Measurements from ENCODE around the gene THBS3.
"Not testable (repeated sequence)": the region's sequence is repeated elsewhere in the genome, so short reads cannot be mapped to it uniquely, and the experiment has no call there.

The THBS3 gene

GRCh38 chr1:155253208-155253607 is 45.5 kb upstream of the THBS3 start:
- no peak overlapping the region for H3K4me3 ChIP-seq (ENCODE audit: low read depth, low read length)
- no peak for DNase-seq (ENCODE audit: low read depth)
- no peak for TF ChIP-seq CTCF (IDR thresholded peaks at IDR 0.05; ENCODE audit: insufficient read depth, low read depth, low read length, missing control alignments)

GRCh38 chr1:155251566-155251965 is 43.9 kb upstream of the THBS3 start:
- TF ChIP-seq CTCF (IDR thresholded peaks at IDR 0.05; ENCODE audit: insufficient read depth, low read depth, low read length, missing control alignments) = no peak
- H3K4me3 ChIP-seq (ENCODE audit: low read depth, low read length) = no peak overlapping the region
- DNase-seq (ENCODE audit: low read depth) = no peak

GRCh38 chr1:155250633-155251449 is 43.1 kb upstream of the THBS3 start:
- H3K4me3 ChIP-seq (ENCODE audit: low read depth, low read length) = peak overlapping the region; percentile 57
- DNase-seq (ENCODE audit: low read depth) = peak; percentile 96
- peak; percentile 100 for TF ChIP-seq CTCF (IDR thresholded peaks at IDR 0.05; ENCODE audit: insufficient read depth, low read depth, low read length, missing control alignments)

GRCh38 chr1:155250246-155250632 is 42.5 kb upstream of the THBS3 start:
- H3K4me3 ChIP-seq (ENCODE audit: low read depth, low read length) = peak overlapping the region; percentile 57
- no peak for TF ChIP-seq CTCF (IDR thresholded peaks at IDR 0.05; ENCODE audit: insufficient read depth, low read depth, low read length, missing control alignments)
- DNase-seq (ENCODE audit: low read depth) = no peak

GRCh38 chr1:155247667-155248553 is 40.2 kb upstream of the THBS3 start:
- no peak for TF ChIP-seq CTCF (IDR thresholded peaks at IDR 0.05; ENCODE audit: insufficient read depth, low read depth, low read length, missing control alignments)
- no peak for DNase-seq (ENCODE audit: low read depth)
- no peak overlapping the region for H3K4me3 ChIP-seq (ENCODE audit: low read depth, low read length)

- not testable (repeated sequence) for H3K4me3 ChIP-seq (ENCODE audit: low read depth, low read length); DNase-seq (ENCODE audit: low read depth)
These were observed 39.1 kb upstream of the THBS3 start for GRCh38 chr1:155246796-155247195.

GRCh38 chr1:155245163-155245524 is 37.4 kb upstream of the THBS3 start:
- peak overlapping the region; percentile 59 for H3K4me3 ChIP-seq (ENCODE audit: low read depth, low read length)
- DNase-seq (ENCODE audit: low read depth) = no peak
- no peak for TF ChIP-seq CTCF (IDR thresholded peaks at IDR 0.05; ENCODE audit: insufficient read depth, low read depth, low read length, missing control alignments)
